Heart left ventricle (tissue), 16 donors: ENCODE results near the gene SRXN1. TPM values are rescaled to one million over a fixed set of nuclear protein-coding genes. Genes with fewer than 3 reads are reported as not detected.

Experiments used
- ATAC-seq, 4 donors: fragments of 200-7000 bp; cut with Tn5 transposase; one replicate each; pipeline ENCODE4 v1.9.1; 2020 to 2022; ENCODE audit warnings: moderate library complexity in 4 of 4, mild to moderate bottlenecking in 3 of 4, moderate number of reproducible peaks in 1 of 4
- DNase-seq, 5 donors: peaks; one replicate each; pipeline ENCODE4 v3.0.0-alpha.2; 2020
- H3K27ac ChIP-seq, 12 donors: fragments of 200-600 bp; sonication (generic) in 4 of 12; one replicate each; pipeline versions ENCODE4 v1.5.0 to v1.8.0; 2016 to 2022; ENCODE audit warnings: mild to moderate bottlenecking in 2 of 12
- H3K27me3 ChIP-seq, 9 donors: fragments of 200-600 bp; sonication (generic) in 2 of 9; one replicate each; pipeline versions ENCODE4 v1.5.1 to v1.8.0; 2016 to 2022; ENCODE audit warnings: mild to moderate bottlenecking in 3 of 9
- H3K36me3 ChIP-seq, 9 donors: fragments of 200-600 bp; sonication (generic) in 2 of 9; one replicate each; pipeline versions ENCODE4 v1.5.0 to v1.8.0; 2018 to 2022; ENCODE audit warnings: mild to moderate bottlenecking in 2 of 9
- H3K4me1 ChIP-seq, 12 donors: fragments of 200-600 bp; sonication (generic) in 4 of 12; one replicate each; pipeline versions ENCODE4 v1.5.0 to v1.8.0; 2016 to 2022; ENCODE audit warnings: mild to moderate bottlenecking in 3 of 12
- H3K4me3 ChIP-seq, 12 donors: fragments of 200-600 bp; sonication (generic) in 4 of 12; one replicate each; pipeline versions ENCODE4 v1.5.0 to v1.8.0; 2017 to 2022; ENCODE audit warnings: mild to moderate bottlenecking in 9 of 12, moderate library complexity in 4 of 12
- H3K9me3 ChIP-seq, 12 donors: fragments of 200-600 bp; sonication (generic) in 4 of 12; one replicate each; pipeline versions ENCODE4 v1.5.0 to v1.8.0; 2016 to 2022; ENCODE audit warnings: mild to moderate bottlenecking in 1 of 12
- CTCF ChIP-seq, 12 donors: fragments of 200-600 bp; sonication (generic) in 4 of 12; IDR thresholded peaks; one replicate each; pipeline versions ENCODE4 v1.5.0 to v1.8.0; 2018 to 2022; ENCODE audit warnings: antibody characterized with exemption in 12 of 12, mild to moderate bottlenecking in 5 of 12
- POLR2A ChIP-seq, 2 donors: fragments of 450-650 bp; IDR thresholded peaks; one replicate each; pipeline ENCODE4 v1.6.1; 2017; ENCODE audit warnings: antibody characterized with exemption in 2 of 2, mild to moderate bottlenecking in 2 of 2, moderate library complexity in 2 of 2
- WGBS, 4 donors: extraction: QIAGEN DNeasy Blood & Tissue Kit in 2 of 4; methylation state at CpG; one replicate each; pipeline versions ENCODE4 v1.1.5 to v1.1.7; 2013 to 2018; 5-methylcytosine and 5-hydroxymethylcytosine counted together
- intact Hi-C, 10 donors: fragments of 100-400 bp; cut with DNase I; formaldehyde crosslinking; loops; one replicate each; pipeline versions ENCODE4 v1.11.1 to v1.14.2; 2022
- polyA plus RNA-seq, 2 donors: library from polyadenylated mRNA; stranded (reverse); fragments of 200-250 nt; gene quantifications; one replicate each; pipeline ENCODE4 v1.2.3, GENCODE V29; 2013
- total RNA-seq, 9 donors: library from RNA; depleted of rRNA in 2 of 9; stranded (reverse); fragments of >200 nt in 2 of 9; fragmentation: NEBNext Ultra II Directional in 3 of 9; extraction: Animal tissue kit (Norgen Biotek cat#: 25700) in 3 of 9; gene quantifications; one replicate each; pipeline versions ENCODE4 v1.1.0 to v1.2.4, GENCODE V29; 2016 to 2023
- donor health status: ischemic (EF 13 %, LVEDD 7.1; RV severe dilation, severe dysfunction).
- donor health status: healthy with polysubstance abuse.
- donor health status: DM: no; HTN: yes; CAD: no.
- donor health status: DM: no; HTN: no; CAD: no.
- donor health status: ischemic (EF 25% LVEDD 6.9; RV normal size, moderate dysfunction).
- donor health status: ischemic (EF 25% LVEDD 5.7; RV mildly dilated, moderate dysfunction).
- donor health status: healthy.
- donor health status: DM: yes; HTN: yes; CAD: no.
- donor health status: ischemic (EF 35%, LVEDD 5.7; RV mildly dilated, moderate dysfunction).
- donor health status: nonischemic (EF 11% LVEDD 7.7; RV severe dilation, severe dysfunction).
- donor health status: DM: yes; HTN: yes; CAD: no.
- donor health status: PGD.
- donor health status: ischemic (EF 29% LVEDD 5.4; RV normal size, mild dysfunction).
- donor health status: nonischemic (EF 23%, LVEDD 6.1; RV moderate dilation, normal function).

The SRXN1 gene
- total and polyA plus RNA-seq, 11 donors: 11.8 to 147 (median 39.1) TPM

- TF ChIP-seq CTCF (IDR thresholded peaks at IDR 0.05): no peak
- TF ChIP-seq POLR2A (IDR thresholded peaks at IDR 0.05): no peak
- peaks cover 0 to 42% (median 11%) of the 10 kb centered on the region in 12 donors for H3K4me1 ChIP-seq
- H3K27ac ChIP-seq: no peak overlapping the region
- intact Hi-C loops: loop anchor here in 1 of 10 donors (10.0 kb wide), 1 partner anchor 309 kb away; no protein-coding TSS in a partner anchor
- no peak for DNase-seq
- H3K27me3 ChIP-seq: peaks cover 12 to 60% (median 47%) of the 10 kb centered on the region in 9 donors
- H3K36me3 ChIP-seq: no peaks in the 10 kb centered on the region
- H3K9me3 ChIP-seq: no peaks in the 10 kb centered on the region
- peak overlapping the region in 1 of 12 donors; percentile 23 for H3K4me3 ChIP-seq
- 3 to 17% (median 10%) methylated on average over 37 to 84 of the region's 84 CpGs for WGBS, 4 donors
- no peak for ATAC-seq
Measured at GRCh38 chr20:663315-664090, 10.5 kb upstream of the SRXN1 start.

- no peak for DNase-seq
- H3K4me1 ChIP-seq: peaks cover 0 to 45% (median 8%) of the 10 kb centered on the region in 12 donors
- intact Hi-C loops: loop anchor here in 1 of 10 donors (10.0 kb wide), 1 partner anchor 308 kb away; no protein-coding TSS in a partner anchor
- ATAC-seq: no peak
- no peaks in the 10 kb centered on the region for H3K36me3 ChIP-seq
- no peak overlapping the region for H3K27ac ChIP-seq
- no peaks in the 10 kb centered on the region for H3K9me3 ChIP-seq
- peaks cover 12 to 60% (median 47%) of the 10 kb centered on the region in 9 donors for H3K27me3 ChIP-seq
- WGBS, 4 donors: 29 to 41% (median 32%) methylated on average over 16 of the region's 16 CpGs
- H3K4me3 ChIP-seq: no peak overlapping the region
- TF ChIP-seq POLR2A (IDR thresholded peaks at IDR 0.05) (no peak), CTCF (IDR thresholded peaks at IDR 0.05) (no peak)
Measured at GRCh38 chr20:662277-663192, 9.5 kb upstream of the SRXN1 start.

DNA sequence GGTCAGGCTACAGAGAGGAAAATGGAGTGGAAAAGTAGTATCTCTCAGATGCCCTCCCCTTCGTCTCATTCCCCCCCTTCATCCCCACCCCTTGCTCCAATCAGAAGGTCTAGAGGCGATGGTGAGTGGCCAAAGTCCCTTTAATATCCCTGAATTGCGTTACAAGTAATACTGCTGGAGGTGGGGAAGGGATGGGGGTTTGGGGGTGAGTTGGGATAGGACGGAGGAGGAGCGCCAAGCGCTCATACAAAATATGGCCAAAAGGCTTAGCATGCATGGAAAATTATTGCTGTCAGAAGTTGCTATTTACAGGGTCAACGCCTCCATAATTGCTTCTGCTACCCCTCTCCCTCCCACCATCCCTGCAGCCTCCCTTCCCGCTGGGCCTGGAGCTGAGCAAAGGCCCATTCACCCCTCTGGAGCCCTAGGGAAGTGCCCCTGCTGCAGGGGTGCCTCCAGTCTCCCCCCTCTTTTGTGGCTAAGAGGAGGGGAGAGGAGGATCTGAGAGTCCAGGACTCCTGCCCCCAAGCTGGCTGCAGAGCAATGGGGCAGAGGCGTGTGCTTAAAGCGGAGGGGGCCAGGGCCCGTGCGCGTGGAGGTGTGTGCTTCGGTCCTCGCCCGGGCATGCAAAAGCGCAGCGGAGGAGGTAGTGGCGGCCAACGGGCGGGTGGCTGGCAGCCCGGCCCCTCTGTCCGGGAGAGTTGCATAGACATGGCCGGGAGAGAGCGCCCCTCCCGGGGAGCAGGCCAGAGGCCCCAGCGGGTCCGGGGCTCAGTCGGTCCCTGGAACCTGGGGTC is 8.7 kb upstream of the SRXN1 start:
- Histone ChIP-seq H3K4me1 (peaks cover 0 to 42% (median 5%) of the 10 kb centered on the region in 12 donors), H3K9me3 (no peaks in the 10 kb centered on the region), H3K27ac (no peak overlapping the region), H3K4me3 (no peak overlapping the region), H3K36me3 (no peaks in the 10 kb centered on the region), H3K27me3 (peaks cover 12 to 58% (median 45%) of the 10 kb centered on the region in 9 donors)
- DNase-seq (no peak), ATAC-seq (no peak)
- intact Hi-C loops: loop anchor here in 1 of 10 donors (10.0 kb wide), 1 partner anchor 307 kb away; no protein-coding TSS in a partner anchor
- TF ChIP-seq POLR2A (IDR thresholded peaks at IDR 0.05) (no peak), CTCF (IDR thresholded peaks at IDR 0.05) (no peak)
- WGBS, 4 donors: 26 to 56% (median 34%) methylated on average over 12 to 29 of the region's 29 CpGs
